Epithelial cell of prostate (primary cell): Measurements from ENCODE around the gene OLIG3.

ENCODE experiments used
- DNase-seq: peaks from one replicate; pipeline ENCODE4 v3.0.0-alpha.2; 2011; ENCODE audit warnings: low read depth, low spot score
- H3K27ac ChIP-seq: fragments of 450-650 bp; 2 replicates; pipeline ENCODE4 v1.5.1; 2017; ENCODE audit warnings: mild to moderate bottlenecking

Gene OLIG3

DNA sequence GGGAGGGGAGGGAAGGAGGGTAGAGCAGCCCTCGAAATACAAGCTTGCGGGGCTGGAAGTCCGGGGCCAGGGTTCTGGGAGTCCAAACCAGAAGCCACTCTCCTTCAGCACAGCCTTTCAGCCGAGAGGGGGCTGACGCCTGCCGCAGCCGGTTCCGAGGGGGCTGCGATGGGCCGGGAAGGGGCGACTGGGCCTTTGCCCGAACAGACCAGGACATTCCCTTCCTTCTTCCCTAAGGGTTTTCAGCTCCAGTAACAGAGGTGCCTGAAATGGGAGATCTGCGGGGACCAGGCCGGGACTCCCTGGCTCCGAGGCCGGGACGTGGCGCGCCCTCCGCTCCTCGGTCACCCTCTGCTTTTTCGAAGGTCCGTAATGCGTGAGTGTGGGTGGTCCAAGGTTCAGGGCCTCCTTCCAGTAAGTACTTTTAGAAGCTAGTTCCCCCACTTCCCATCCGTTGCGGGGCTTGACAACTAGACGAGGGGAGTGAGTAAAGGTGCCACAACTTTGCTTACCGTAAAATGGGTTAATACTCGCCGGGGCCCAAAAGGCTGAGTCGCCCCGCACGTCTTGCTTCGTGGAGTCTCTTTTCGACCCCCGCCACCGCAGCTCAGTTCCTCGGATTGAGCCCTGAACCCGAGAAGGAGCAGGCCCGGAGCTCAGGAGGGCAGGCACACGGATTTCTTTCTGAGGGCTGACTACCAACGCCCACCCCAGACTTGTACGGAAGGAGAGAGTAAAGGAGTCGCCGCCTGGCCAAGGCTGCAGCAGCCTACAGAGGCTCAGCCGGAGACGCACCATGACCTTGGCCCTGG, 2.9 kb upstream of the OLIG3 start:
- no peak overlapping the region for H3K27ac ChIP-seq
- no peak for DNase-seq

DNA sequence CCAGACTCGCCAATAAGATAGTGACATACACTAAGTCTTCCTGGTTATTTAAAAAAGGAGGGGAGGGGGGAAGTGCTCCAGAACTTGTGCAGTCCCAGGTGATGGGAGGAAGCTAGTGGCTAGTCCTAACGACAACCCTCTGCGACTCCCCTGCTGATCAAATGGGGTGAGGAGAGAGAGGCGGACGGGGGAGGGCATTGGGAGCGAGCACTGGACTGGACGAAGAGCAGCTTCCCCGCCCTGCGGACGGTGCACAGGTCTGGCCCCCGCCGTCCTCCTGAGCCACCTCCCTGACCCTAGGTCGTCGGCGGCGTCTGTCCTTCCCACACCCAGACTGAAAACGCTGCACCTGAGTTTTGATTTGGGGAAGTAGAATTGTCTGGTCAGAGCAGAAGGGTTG, 2.2 kb upstream of the OLIG3 start:
- no peak for DNase-seq
- H3K27ac ChIP-seq, result no peak overlapping the region

DNA sequence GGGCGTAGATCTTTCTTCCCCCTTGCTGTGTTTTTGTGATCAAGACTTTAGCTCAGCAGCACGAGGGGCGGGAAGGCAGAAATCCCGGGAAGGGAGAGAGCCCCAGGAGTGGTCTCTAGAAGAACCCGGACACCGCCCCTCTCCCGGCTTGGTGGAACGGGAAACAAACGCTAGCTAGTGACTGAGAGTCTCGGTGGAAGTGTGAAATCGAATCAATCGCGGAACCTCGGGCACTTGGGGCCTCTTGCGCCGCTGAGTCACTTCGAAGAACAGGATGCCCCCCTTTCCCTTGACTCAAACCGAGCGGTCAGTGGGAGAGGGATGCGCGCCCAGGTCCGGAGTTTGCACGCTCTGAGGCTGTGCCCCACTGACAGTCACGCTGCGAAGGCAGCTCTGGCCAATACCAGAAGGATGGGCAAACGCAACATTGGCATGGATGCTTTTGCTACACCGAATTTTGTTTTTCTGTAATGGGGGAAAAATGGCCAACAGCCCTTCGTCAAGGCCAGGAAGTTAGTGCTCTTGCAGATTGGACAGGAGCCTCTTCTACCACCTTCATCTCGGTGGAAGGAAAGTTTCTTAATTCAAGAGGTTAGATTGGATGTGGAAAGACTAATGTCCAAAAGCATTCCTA, 1.6 kb upstream of the OLIG3 start:
- no peak overlapping the region for H3K27ac ChIP-seq
- no peak for DNase-seq

DNA sequence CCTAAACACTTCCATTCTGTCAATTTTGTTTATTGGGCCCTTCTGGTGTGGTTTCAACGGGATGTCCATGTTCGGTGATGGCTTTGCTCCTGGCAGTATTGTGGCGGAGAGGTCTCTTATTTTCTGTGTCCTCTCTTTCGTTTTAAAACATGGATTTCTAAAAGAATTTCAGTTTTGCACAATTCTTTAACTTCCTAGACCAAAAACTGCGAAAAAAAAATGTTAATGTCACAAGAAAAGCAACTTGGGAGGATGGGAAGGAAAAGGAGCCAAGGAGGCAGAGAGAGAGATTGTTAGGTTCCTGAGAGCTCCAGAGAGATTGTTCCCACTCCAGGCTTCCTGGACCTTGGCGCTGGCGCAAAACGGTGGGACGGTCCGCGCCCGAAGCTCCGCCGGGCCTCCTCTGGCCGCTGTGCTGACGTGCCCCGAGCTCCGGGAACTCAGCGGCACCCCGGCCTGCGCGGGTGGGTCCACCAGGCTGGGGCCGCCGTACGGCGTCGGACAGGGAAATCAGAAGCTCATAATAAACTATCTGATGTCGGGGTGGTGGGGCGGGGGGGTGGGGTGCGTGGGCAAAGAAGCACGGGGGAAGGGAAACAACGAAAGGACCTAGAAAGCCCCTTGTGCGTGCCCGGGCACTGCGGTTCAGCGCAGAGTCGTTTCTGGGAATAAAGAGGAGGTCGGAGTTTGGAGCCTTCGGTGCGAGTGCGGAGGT, 951 bp upstream of the OLIG3 start:
- no peak overlapping the region for H3K27ac ChIP-seq
- no peak for DNase-seq

DNA sequence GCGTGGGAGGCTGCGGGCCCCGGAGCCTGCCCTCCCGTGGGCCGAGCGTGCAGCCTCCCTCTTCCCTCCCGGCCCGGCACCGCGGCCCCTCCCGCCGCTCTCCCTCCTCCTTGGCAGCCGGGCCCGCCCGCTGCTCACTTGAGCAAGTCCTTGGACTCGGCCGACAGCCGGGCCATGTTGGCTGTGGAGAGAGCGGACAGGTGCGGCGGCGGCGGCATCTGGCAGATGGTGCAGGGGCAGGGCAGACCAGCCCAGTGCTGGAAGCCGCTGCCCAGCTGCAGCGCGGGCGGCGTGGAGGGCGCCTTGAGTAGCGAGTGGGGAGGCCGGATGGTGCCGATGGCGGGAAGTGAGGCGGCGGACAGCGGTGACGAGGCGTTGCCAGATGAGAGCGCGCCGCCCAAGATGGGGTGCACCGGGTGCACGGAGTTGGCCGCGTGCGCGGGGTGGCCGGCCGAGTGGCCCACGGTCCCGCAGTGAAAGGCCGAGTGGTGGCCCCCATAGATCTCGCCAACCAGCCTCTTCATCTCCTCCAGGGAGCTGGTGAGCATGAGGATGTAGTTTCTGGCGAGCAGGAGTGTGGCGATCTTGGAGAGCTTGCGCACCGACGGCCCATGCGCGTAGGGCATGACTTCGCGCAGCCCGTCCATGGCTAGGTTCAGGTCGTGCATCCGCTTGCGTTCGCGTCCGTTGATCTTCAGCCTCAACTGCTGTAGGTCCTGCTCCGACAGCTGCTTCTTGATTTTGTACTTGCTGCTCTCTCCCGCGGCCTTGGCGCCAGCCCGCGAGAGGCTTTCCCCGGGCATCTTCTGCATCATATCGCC, 766 bp downstream of the OLIG3 start:
- no peak for DNase-seq
- no peak overlapping the region for H3K27ac ChIP-seq

DNA sequence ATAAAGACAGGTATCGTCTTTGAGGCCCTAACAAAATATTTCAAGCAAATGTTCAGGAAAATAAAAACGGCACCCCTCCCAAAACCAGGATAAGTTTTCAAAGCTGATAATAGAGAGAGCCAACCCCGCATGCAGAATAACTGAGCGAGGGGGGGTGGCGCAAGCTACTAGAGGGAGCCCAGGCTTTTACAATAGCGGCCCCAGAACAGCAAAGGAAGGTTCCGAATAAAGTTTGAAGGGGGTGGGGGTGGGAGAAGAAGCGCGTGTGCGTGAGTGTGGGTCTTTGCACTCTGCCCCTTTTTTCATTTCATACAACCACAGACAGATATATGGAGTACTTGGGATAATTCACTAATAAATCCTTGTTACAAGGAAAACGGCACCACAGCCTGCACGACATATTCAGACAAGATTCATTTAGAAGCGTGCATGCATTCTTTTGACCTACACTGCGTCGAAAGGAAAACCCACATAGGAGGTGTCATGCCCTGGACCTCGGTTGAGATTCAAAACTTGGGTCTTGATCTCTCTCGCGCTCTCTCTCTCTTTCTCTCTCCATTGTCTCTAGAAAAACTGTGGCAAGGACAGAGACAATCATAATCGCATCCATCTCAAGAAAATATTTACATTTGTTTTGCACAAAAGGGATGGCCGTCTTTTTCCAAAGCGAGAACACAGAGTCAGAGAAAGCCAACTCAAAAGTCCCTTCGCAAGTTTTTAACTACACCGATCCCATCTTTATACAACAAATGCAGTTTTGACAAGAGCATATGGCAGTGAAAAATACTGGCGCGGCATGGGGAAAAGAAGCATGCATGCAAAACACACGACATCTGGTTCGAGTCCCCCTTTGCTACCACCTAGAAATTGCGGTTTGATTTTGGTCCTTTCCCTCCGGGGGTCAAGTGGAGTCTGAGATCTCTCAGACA, 1.6 kb downstream of the OLIG3 start:
- no peak for DNase-seq
- no peak overlapping the region for H3K27ac ChIP-seq

DNA sequence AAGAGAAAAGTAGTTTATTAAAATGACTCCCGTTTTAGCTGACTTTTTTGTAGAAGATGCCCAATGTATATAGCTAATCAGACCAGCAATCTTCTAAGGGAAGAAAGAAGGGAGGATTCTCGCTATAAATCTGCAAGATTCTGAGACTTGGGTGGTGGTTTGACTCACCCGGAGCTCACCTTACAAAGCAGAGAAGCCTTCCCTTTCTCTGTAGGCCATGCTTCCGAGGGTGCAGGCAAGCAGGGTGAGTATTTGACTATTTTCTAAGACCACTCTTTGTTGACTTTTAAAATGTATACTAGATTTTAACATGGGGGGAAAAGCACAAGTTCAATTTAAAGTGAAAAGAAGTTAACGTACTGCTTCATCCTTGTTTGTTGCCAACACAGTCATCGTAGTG, 2.7 kb downstream of the OLIG3 start:
- DNase-seq, result no peak
- no peak overlapping the region for H3K27ac ChIP-seq

DNA sequence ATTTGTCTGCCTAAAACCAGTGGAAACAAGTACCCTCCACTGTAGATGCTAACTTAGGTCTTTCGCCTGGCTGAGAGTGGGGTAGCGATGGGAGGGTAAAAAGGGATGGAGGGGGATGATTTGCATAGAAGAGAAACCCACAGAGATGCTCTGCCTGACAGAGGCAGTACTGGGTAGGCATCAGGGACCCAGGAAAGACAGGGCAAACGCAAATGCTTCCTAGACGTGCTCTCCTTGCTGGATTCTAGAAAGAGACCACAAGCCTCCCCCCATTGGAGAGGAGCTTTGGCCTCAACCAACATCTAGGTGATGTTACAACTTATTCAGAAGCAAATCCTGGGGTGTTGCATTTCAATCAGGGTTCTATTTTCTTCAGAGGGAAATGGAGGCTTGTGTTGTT, 3.2 kb downstream of the OLIG3 start:
- DNase-seq, result no peak
- no peak overlapping the region for H3K27ac ChIP-seq

DNA sequence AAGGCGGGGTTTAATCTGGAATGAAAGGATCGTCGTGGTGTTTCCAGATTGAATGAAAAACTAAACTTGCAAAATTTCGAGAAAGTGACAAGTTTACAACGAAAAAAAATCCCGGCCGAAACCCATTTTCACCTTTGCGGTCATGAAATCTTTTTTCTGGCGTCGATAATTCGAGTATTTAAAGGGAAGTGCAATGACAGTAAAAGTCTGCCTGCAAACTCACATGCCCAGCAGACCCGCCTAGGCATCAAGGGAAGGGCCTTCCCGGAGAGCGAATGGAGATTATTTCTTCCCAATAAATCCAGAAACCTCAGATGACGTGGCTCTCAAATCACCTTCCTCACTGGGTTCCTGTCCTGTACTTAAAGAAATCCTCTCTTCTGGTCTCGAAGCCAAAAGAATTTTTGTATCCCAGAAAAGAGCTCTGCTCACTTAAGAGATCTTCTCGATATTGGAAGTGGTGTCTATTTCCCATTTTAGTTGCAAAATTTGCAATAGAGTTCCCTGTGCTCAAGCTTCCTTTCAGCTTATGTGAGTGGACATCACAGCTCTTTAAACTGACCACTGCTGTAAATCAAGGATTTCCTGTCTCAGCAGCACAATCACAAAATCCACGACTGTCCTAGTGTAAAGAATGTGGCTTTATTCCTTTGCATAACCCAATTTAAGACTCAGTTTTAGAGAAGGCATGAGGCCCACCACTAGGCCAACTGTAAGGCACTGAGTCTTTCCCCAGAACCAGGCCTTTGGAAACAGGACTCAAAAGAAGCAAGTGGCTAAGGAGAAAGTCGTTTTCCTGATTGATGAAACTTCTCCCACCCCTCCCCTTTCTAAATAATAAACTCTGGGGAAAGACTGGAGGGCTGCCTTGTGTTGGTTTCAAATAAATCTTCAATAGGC, 3.9 kb downstream of the OLIG3 start:
- DNase-seq, result no peak
- H3K27ac ChIP-seq, result no peak overlapping the region

DNA sequence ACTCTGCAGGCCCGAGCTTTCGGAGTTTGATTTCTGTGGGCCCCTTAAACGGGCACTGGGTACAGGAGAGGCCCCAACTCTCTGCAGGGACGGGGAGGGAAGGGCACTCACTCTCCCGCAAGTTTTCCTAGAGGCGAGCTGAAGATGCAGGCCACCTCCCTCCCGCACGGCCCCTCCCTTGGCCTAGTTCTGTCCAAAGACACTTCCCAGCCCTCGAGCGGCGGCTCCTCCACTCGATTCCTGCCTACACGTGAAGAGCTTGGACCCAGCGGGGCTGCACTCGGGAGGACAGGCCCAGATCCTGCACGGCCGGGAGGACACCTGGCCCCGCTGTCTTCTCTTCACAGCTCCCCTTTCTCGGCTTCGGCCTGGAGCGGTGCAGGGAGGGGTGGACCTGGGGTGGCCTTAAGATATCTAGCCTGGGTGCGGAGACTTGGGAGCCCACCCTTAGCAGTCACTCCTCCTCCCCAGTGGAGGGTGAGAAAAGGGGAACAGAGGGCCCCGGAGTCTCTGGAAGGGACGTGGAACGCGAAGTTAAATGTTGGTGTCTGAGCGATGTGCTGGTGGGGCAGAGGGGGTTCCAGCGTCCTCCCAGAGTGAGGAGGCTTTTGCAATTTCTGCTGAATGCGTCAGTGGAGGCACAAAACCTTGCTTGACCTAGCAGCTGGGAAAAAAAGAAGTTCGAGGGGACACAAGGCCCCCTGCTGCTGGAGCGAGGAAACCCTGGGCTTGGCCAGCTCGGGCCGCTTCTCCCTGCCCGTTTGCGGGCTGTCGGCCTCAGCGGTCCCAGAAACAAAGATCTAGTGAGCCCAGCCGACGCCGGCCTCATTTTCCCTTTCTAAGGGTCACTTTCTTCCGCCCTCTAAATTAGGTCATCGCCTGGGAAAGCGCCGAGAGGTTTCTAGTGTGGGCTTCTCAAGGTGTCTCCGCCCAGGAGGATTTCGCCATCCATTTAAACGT, 4.9 kb downstream of the OLIG3 start:
- no peak for DNase-seq
- no peak overlapping the region for H3K27ac ChIP-seq

DNA sequence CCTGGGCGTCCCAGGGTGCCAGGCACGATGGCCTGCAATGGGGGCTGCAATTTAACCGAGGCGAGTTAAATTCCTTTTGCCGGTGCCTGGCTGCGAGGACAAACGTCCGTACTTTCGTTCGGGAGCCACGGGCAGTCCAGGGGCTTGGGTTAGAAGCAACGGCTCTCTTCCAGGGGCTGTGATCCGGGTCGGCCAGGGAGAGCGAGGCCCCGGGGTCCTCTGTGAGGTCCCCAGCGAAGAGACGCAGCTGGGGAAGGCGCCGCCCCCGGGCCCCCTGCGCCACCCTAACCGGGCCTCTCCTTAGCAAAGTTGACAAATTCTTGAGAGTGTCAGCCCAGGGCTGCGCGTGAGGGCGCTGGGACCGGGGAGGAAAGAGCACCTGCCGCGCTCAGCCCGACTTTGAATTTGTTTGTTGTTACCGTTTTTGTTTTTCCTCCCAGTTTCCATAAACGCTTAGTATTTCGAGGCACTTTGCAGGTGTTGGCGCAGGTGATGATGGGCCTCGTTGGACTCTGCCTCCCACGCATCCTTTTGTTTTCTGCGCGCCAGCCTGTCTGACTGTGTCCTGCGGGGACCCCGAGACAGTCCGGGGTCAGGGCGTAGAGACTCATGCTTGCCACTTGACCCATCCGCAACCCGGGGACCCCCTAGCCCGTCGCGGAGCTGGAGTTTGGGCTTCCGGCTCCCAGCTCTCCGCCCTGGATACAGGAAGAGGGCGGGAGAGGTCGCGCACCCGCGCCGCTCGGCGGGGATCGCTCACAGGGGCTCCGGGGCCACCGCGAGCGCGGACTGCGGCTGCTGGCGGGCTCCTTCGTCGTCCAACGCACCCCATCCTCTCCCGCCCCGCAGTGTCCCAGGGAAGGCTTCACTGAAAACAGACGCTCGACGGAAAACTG, 5.8 kb downstream of the OLIG3 start:
- H3K27ac ChIP-seq, result no peak overlapping the region
- DNase-seq, result no peak

DNA sequence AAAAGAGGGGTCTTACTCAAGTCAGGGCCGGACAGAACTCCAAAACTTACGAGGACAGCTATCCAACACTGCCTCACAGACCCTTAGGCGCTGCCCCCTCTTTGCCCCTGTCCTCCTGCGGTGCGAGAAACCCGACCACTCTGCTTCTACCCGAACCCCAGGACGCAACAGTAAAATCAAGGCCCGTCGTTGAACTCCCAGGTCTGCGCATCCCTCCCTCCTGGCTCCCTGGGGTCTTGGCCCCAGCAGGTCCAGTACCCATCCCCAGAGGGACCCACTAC, 6.4 kb downstream of the OLIG3 start:
- no peak overlapping the region for H3K27ac ChIP-seq
- no peak for DNase-seq

DNA sequence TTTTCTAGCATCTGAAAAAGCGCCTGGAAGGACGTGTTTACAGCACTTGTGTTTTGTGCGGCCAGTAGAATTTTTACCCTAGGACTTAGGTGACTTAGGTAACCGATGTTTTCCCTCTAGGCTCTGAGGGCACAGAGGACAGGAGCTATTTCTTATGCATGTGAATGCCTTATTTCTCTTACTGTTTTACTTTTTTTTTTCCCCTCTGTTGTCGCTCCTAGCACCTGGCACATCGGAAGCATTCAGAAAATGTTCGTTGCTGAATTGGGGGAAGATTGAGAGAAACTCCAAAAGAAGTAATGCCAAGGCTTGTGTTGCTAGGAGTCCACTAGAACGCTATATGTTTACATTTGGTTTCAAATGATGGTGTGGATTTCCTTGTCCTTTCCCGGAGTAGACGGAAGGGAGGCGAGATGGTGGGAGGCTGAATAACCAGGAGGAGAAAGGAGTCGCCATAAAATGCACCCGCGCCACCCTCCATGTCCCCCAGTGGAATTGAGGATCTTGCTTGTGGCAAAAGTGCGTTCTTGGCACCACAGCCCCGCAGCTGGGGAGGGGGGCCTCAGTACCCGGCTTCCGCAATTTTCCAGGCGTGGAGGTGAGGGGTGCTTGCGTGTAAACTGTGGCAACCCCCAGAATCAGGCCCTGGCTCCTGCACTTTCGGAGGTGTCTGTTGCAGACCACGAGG, 6.9 kb downstream of the OLIG3 start:
- no peak for DNase-seq
- no peak overlapping the region for H3K27ac ChIP-seq

DNA sequence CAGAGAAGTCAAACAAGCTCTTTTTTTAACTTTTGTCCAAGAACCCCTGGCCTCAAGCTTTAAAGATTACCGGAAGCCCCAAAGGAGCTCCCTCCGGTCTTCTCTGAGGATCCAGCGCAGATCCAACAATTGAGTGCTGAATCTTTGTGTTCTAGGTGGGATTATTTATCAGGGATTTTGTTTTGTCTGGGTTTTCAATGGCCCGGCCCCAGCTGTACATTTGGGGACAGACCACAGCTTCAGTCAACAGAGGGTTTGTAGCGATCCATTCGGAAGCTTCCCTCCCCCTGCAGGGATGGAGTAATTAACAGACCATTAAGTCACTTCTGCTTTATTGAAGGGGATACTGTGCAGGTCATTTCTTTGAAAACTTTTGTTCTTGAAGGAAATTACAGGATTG, 7.8 kb downstream of the OLIG3 start:
- no peak overlapping the region for H3K27ac ChIP-seq
- no peak for DNase-seq

DNA sequence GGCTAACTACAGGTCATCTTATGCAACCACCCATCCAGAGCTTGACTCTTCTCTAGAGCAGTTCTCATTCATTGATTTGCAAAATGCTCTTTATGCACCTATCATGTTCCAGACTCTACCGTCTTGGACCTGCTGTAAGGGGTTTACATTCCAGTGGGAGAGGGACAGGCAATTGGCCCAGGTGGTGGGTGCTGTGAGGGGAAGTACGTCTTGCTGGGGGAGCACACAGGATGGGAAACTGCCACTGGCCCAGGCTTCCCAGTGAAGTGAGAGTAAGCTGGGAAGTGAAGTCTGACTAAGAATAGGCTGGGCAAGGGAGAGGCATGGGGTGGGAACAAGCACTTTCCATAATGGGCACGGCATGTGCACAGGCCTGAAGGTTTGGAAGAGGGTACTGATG, 13.8 kb downstream of the OLIG3 start:
- no peak overlapping the region for H3K27ac ChIP-seq
- no peak for DNase-seq

DNA sequence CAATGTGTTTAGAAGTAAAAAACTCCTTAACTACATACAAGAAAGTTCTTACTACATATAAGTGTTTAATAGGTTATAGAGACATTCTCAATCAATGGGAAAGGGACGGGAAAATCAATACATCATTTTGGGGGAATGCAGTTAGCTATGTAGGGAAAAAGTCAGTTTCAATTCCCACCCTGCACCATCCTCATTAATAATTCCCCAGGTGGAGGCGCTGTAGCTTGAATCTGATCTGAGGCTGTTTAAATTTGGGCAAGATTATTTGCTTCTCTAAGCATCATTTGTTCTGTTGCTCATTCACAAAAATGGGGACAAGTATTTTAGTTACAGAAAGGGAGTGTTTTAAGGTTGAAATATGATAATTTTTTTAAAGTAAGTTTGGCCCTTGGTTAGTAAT, 19.1 kb downstream of the OLIG3 start:
- no peak overlapping the region for H3K27ac ChIP-seq
- DNase-seq, result no peak
